Choroid plexus epithelial cell (primary cell): ENCODE data around the gene CRIP3.

Experiments
- DNase-seq: peaks from one replicate; pipeline ENCODE4 v3.0.0-alpha.2; 2010; ENCODE audit warnings: low read depth
- H3K4me3 ChIP-seq: 2 replicates; pipeline ENCODE4 v1.5.1; 2011; ENCODE audit warnings: low read depth, mild to moderate bottlenecking, control low read depth, low read length, moderate library complexity
- TF ChIP-seq, protein P1 (sequence below): conservative IDR thresholded peaks from 2 replicates; pipeline ENCODE4 v1.5.1; 2011; ENCODE audit warnings: low read depth, mild to moderate bottlenecking, control low read depth, inconsistent platforms, low read length, moderate library complexity

Gene CRIP3

DNA sequence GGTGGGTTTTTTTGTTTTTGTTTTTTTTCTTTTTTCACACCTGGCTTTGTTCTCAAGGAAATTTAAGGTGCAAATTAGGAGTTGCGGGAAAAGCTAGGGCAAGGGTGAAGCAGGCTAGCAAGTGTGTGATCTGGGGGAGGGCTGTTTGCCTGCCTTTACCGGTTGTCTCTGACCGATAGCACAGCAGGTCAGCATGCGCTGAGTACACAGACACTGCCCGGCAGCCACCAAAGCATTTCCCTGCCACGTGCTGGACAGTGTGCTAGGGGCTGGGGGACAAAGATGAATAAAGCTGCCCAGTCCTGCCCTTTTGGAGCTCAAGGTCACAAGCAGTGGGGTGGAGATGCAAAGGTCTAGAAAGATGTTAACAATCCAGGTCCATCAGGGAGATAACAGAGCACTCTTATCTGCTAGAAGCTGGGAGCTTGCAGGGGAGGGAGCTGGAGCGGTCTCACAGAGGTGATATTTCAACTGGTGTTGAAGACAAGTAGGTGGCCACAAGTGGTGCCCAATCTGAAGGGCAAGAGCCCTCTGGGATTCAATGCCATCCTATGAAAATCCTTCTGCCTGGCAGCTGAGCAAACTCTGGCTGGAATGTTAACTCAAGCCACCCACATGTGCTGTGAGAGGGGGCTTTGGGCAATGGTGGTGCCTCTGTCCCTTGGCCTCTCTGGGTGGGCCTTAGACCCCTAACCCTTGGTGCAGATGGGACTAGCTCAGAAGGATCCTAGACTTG, 40.8 kb downstream of the CRIP3 start:
- TF ChIP-seq, protein P1, sequence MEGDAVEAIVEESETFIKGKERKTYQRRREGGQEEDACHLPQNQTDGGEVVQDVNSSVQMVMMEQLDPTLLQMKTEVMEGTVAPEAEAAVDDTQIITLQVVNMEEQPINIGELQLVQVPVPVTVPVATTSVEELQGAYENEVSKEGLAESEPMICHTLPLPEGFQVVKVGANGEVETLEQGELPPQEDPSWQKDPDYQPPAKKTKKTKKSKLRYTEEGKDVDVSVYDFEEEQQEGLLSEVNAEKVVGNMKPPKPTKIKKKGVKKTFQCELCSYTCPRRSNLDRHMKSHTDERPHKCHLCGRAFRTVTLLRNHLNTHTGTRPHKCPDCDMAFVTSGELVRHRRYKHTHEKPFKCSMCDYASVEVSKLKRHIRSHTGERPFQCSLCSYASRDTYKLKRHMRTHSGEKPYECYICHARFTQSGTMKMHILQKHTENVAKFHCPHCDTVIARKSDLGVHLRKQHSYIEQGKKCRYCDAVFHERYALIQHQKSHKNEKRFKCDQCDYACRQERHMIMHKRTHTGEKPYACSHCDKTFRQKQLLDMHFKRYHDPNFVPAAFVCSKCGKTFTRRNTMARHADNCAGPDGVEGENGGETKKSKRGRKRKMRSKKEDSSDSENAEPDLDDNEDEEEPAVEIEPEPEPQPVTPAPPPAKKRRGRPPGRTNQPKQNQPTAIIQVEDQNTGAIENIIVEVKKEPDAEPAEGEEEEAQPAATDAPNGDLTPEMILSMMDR, result no peak
- no peak for DNase-seq
- no peak overlapping the region for H3K4me3 ChIP-seq

DNA sequence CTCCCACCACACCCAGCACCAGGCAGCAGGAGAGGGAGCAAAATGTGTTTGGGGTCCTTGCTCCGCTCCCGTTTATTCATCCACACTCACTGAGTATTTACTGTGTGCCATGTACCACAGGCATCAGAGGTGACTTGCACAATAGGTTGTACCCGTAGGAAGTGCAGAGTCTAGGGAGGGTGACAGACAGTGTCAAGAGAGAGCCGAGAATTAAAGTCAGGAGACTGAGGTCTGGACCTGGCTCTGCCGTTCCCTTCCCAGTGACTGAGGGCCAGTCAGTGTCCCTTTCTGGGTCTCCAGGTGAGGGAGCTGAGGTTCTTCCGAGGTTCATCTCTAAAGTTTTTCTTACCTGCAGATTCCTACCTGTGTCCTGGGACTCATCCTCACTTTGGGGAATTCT, 43.1 kb downstream of the CRIP3 start:
- no peak for DNase-seq
- H3K4me3 ChIP-seq, result no peak overlapping the region
- TF ChIP-seq, protein P1, result no peak

DNA sequence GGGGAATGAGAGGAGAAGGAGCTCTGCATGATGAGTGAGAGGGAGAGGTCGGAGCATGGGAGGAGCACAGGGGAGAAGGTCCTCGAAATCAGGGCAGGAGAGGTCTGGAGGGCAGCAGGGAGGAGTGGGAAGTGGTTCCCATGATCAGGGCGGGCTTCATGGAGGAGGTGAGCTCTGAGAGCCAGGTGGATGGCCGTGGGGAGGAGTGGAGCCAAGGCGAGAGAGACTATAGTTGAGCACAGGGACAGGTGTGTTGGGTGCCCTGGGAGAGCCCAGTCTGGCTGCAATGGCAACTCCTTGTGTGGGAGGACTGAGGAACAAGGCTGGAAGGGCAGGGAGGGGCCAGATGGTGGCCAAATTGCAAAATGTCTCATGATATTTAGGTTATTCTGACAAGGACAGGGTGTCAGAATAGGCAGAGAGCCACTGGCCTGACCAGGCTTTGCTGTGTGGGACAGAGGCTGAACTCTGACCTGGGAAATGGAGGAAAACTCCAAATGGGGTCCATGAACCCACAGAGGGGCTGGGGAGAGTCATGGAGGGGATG, 44.0 kb downstream of the CRIP3 start:
- H3K4me3 ChIP-seq, result no peak overlapping the region
- TF ChIP-seq, protein P1, result no peak
- DNase-seq, result no peak

DNA sequence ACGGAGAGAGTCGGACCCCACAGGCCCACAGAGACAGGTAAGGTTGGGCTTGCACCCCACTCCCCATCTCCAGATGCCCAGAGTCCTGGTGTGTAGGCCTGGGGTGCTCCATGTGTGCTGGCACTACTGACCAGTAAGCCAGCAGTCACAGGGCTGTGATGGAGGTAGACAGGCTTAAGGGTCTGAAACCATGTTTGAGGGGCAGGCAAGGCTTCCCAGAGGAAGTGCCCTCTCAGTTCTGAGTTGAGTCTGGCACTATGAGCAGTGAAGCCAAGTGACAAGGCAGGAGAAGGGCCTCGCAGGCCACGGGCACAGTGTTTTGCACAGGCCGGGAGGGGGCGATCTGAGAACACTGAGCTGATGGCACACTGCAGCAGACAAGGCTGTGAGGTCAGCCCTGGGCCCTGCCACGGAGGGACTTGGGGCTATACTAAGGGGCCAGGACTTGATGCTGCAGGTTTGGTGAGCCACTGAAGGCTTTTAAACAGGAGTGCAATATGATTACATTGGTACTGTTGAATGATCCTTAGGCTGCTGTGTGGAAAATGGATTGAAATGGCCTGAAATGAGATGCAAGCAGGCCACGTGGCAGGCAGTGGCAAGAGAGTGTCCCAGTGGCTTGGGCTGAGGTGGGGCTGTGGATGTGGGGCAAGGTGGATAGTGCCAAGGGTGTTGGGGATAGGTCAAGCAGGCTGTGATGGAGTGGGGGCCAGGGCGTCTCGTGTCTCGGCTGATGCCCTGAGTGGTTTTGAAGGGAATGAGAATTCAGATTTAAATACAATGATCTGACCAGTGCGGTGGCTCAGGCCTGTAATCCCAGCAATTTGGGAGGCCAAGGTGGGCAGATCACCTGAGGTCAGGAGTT, 45.1 kb downstream of the CRIP3 start:
- peak; percentile 75 for DNase-seq
- TF ChIP-seq, protein P1, result peak; percentile 88

DNA sequence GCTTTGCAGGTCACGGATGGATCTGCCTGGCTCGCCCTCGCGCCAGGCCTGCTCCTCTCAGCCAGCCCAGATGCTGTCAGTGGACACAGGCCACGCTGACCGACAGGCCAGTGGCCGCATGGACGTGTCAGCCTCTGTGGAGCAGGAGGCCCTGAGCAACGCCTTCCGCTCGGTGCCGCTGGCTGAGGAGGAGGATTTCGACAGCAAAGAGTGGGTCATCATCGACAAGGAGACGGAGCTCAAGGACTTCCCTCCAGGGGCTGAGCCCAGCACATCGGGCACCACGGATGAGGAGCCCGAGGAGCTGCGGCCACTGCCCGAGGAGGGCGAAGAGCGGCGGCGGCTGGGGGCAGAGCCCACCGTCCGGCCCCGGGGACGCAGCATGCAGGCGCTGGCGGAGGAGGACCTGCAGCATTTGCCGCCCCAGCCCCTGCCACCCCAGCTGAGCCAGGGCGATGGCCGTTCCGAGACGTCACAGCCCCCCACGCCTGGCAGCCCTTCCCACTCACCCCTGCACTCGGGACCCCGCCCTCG, 45.8 kb downstream of the CRIP3 start:
- no peak for DNase-seq
- H3K4me3 ChIP-seq, result no peak overlapping the region
- TF ChIP-seq, protein P1, result no peak

More for the DNA sequence above, 45.1 kb downstream of the CRIP3 start:
- no peak overlapping the region for H3K4me3 ChIP-seq

DNA sequence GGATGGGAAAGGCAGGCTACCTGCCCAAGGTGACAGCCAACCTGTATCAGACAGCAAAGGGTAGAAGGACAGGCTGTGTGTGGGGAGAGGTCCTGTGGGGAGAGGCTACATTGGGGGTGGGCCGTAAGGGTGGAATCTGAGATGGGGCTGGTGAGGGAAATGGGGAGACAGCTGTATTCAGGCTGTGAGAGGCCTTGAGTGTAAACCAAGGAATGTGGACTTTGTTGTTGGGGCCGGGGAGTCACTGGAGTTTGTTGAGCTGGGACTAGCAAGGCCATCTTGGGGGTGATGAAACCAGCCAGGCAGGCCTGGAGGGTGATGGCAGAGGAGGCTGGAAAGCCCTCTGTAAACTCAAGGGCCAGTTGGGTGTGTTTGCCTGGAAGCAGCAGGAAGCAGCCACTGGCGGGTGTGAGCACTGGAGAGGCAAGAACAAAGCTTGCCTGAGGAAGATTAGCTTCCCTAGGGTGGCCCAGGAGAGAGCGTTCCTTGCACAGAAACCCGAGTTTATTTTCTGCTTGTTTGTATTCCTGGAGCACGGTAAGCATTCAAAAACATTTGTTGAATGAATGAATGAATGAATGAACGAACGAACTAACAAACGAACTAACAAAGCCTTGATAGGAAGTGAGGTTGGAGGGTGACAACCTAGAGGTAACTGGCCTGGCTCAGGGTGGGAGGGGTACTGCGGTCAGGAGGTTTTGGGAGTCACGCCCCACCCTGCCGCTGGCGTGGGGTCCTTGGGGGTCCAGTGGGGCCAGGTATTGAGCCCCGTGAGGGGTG, 46.4 kb downstream of the CRIP3 start:
- no peak overlapping the region for H3K4me3 ChIP-seq
- DNase-seq, result no peak
- TF ChIP-seq, protein P1, result no peak
